PC-3 (cell line): Measurements from ENCODE around the gene PHGDH. TPM values are rescaled to one million over a fixed set of nuclear protein-coding genes. Genes with fewer than 3 reads are reported as not detected.

Experiments
- ATAC-seq: fragments of 200-7000 bp; cut with Tn5 transposase; 2 replicates; pipeline ENCODE4 v1.9.1; 2020; ENCODE audit warnings: mild to moderate bottlenecking, moderate library complexity
- BruUV-seq: library from RNA; stranded (reverse); fragments of 400-500 nt; replicated peaks from 2 replicates; lab custom pipeline; 2021; lab: Mats Ljungman, UMichigan
- CTCF ChIA-PET: fragments of 300-600 bp; sonication (Branson Sonifier 250); formaldehyde crosslinking; loops from one replicate; lab custom pipeline; 2022; ENCODE audit warnings: antibody characterized with exemption; lab: Charles Lee
- POLR2A ChIA-PET: fragments of 300-600 bp; sonication (Branson Sonifier 250); formaldehyde crosslinking; loops from one replicate; lab custom pipeline; 2022; ENCODE audit warnings: antibody characterized with exemption; ENCODE audit not compliant: unreplicated experiment; lab: Charles Lee
- DNase-seq: peaks from one replicate; pipeline ENCODE4 v3.0.0-alpha.2; 2015
- H2AFZ ChIP-seq: fragments of 300-600 bp; sonication (generic); 2 replicates; pipeline ENCODE4 v1.6.0; 2016; ENCODE audit warnings: antibody characterized with exemption, low read length
- H3F3A ChIP-seq: fragments of 300-600 bp; sonication (generic); one replicate; pipeline ENCODE4 v1.6.0; 2017; ENCODE audit warnings: antibody characterized with exemption, low read length, control low read depth, mild to moderate bottlenecking; ENCODE audit not compliant: unreplicated experiment
- H3K27ac ChIP-seq: fragments of 300-600 bp; sonication (generic); 2 replicates; pipeline ENCODE4 v1.5.1; 2016; ENCODE audit warnings: mild to moderate bottlenecking, low read length
- H3K27me3 ChIP-seq: fragments of 300-600 bp; sonication (generic); 2 replicates; pipeline ENCODE4 v1.6.1; 2016; ENCODE audit warnings: low read length, mixed read lengths
- H3K36me3 ChIP-seq: fragments of 300-600 bp; sonication (generic); 2 replicates; pipeline ENCODE4 v1.6.1; 2016; ENCODE audit warnings: low read depth, mixed run types, low read length, mixed read lengths
- H3K4me1 ChIP-seq: fragments of 300-600 bp; sonication (generic); 2 replicates; pipeline ENCODE4 v1.5.1; 2016; ENCODE audit warnings: low read length; ENCODE audit not compliant: insufficient read depth
- H3K4me2 ChIP-seq: fragments of 300-600 bp; sonication (generic); 2 replicates; pipeline ENCODE4 v1.6.0; 2016; ENCODE audit warnings: low read length
- H3K4me3 ChIP-seq: fragments of 300-600 bp; sonication (generic); 2 replicates; pipeline ENCODE4 v1.5.1; 2016; ENCODE audit warnings: mild to moderate bottlenecking, low read length, mixed read lengths
- H3K79me2 ChIP-seq: fragments of 300-600 bp; sonication (generic); 2 replicates; pipeline ENCODE4 v1.6.1; 2017; ENCODE audit warnings: low read length, mixed read lengths
- H3K9ac ChIP-seq: fragments of 300-600 bp; sonication (generic); 2 replicates; pipeline ENCODE4 v1.6.0; 2016; ENCODE audit warnings: mild to moderate bottlenecking, low read length
- H3K9me2 ChIP-seq: fragments of 300-600 bp; sonication (generic); replicated peaks from 2 replicates; pipeline ENCODE4 v1.6.1; 2016; ENCODE audit warnings: mixed run types, low read length, mixed read lengths
- H3K9me3 ChIP-seq: fragments of 300-600 bp; sonication (generic); 2 replicates; pipeline ENCODE4 v1.6.1; 2016; ENCODE audit warnings: low read length, mixed read lengths
- H4K20me1 ChIP-seq: fragments of 300-600 bp; sonication (generic); 2 replicates; pipeline ENCODE4 v1.6.1; 2016; ENCODE audit warnings: low read length, mixed read lengths
- CTCF ChIP-seq: fragments of 300-600 bp; sonication (generic); conservative IDR thresholded peaks from 2 replicates; pipeline ENCODE4 v1.5.1; 2017; ENCODE audit warnings: antibody characterized with exemption, low read depth, mild to moderate bottlenecking, low read length
- EZH2 ChIP-seq: fragments of 300-600 bp; sonication (generic); IDR thresholded peaks from one replicate; pipeline ENCODE4 v1.6.1; 2017; ENCODE audit warnings: antibody characterized with exemption, mild to moderate bottlenecking, low read length; ENCODE audit not compliant: unreplicated experiment
- EZH2phosphoT487 ChIP-seq: fragments of 300-600 bp; sonication (generic); IDR thresholded peaks from 2 replicates; pipeline ENCODE4 v1.6.1; 2018; ENCODE audit warnings: mild to moderate bottlenecking, antibody characterized with exemption, low read length, borderline replicate concordance
- intact Hi-C: fragments of 100-400 bp; cut with micrococcal nuclease; formaldehyde crosslinking; loops from 2 replicates; pipeline ENCODE4 v1.9.0; 2023
- total RNA-seq: library from RNA; depleted of rRNA; stranded (reverse); fragments of >200 nt; gene quantifications from 2 replicates; pipeline ENCODE4 v1.2.3, GENCODE V29; 2014

Gene PHGDH
- total RNA-seq, 1 experiment from 2014 or later = 134 TPM

GRCh38 chr1:119747451-119747850 is 35.7 kb downstream of the PHGDH start:
- Histone ChIP-seq H3K4me2 (no peak overlapping the region), H3F3A (no peaks in the 10 kb centered on the region), H2AFZ (no peak overlapping the region), H3K9ac (no peak overlapping the region), H3K27me3 (no peaks in the 10 kb centered on the region), H3K4me1 (no peaks in the 10 kb centered on the region), H3K9me2 (no peaks in the 10 kb centered on the region), H3K79me2 (no peaks in the 10 kb centered on the region), H3K9me3 (no peaks in the 10 kb centered on the region), H3K27ac (no peak overlapping the region), H3K36me3 (no peaks in the 10 kb centered on the region; the same call in 1 of the 2 replicates), H3K4me3 (no peak overlapping the region), H4K20me1 (no peaks in the 10 kb centered on the region)
- DNase-seq (no peak), ATAC-seq (no peak)
- TF ChIP-seq EZH2 = no peak
- TF ChIP-seq EZH2phosphoT487 = no peak
- no peak for TF ChIP-seq CTCF
- ChIA-PET CTCF (no interaction called here), POLR2A (no interaction called here)
- BruUV-seq = no TSS peak
- intact Hi-C loops = loop anchor here (10.0 kb wide), 1 partner anchor 133 kb away; no protein-coding TSS in a partner anchor

- H3K9ac ChIP-seq = no peak overlapping the region
- intact Hi-C loops = loop anchor here (10.0 kb wide), 1 partner anchor 133 kb away; no protein-coding TSS in a partner anchor
- CTCF ChIA-PET = no interaction called here
- no peaks in the 10 kb centered on the region for H3K79me2 ChIP-seq
- no TSS peak for BruUV-seq
- H3K4me2 ChIP-seq = no peak overlapping the region
- no peaks in the 10 kb centered on the region for H4K20me1 ChIP-seq
- no peak overlapping the region for H2AFZ ChIP-seq
- no peak for TF ChIP-seq EZH2phosphoT487
- no peak for ATAC-seq
- no peaks in the 10 kb centered on the region for H3K9me3 ChIP-seq
- POLR2A ChIA-PET = no interaction called here
- H3K9me2 ChIP-seq = no peaks in the 10 kb centered on the region
- H3K36me3 ChIP-seq = no peaks in the 10 kb centered on the region
- H3K27ac ChIP-seq = no peak overlapping the region
- DNase-seq = no peak
- no peaks in the 10 kb centered on the region for H3F3A ChIP-seq
- H3K27me3 ChIP-seq = no peaks in the 10 kb centered on the region
- no peak overlapping the region for H3K4me3 ChIP-seq
- H3K4me1 ChIP-seq = no peaks in the 10 kb centered on the region
These were observed 36.3 kb downstream of the PHGDH start for GRCh38 chr1:119748040-119748439.

GRCh38 chr1:119752592-119752991 is 40.9 kb downstream of the PHGDH start:
- DNase-seq = no peak
- intact Hi-C loops = no loop called here
- no peaks in the 10 kb centered on the region for H3K4me1 ChIP-seq
- no peak overlapping the region for H3K9ac ChIP-seq
- no peaks in the 10 kb centered on the region for H3K36me3 ChIP-seq
- no peaks in the 10 kb centered on the region for H3K9me3 ChIP-seq
- no peaks in the 10 kb centered on the region for H3F3A ChIP-seq
- no peak overlapping the region for H2AFZ ChIP-seq
- H3K4me2 ChIP-seq = no peak overlapping the region
- no peaks in the 10 kb centered on the region for H3K9me2 ChIP-seq
- H4K20me1 ChIP-seq = no peaks in the 10 kb centered on the region
- H3K79me2 ChIP-seq = no peaks in the 10 kb centered on the region
- no peak for TF ChIP-seq CTCF
- H3K27me3 ChIP-seq = no peaks in the 10 kb centered on the region
- ATAC-seq = no peak
- ChIA-PET POLR2A (no interaction called here), CTCF (no interaction called here)
- no peak overlapping the region for H3K27ac ChIP-seq
- no peak overlapping the region for H3K4me3 ChIP-seq
- BruUV-seq = no TSS peak
